GM21737 (cell line): ENCODE results near the gene SLC34A1.
"Not testable (repeated sequence)": the region's sequence is repeated elsewhere in the genome, so short reads cannot be mapped to it uniquely, and the experiment has no call there.

Experiments
- ATAC-seq: cut with Tn5 transposase; IDR thresholded peaks from one replicate; pipeline ENCODE4 v1.9.1; 2021; ENCODE audit warnings: mild to moderate bottlenecking, moderate library complexity; ENCODE audit not compliant: unreplicated experiment

The SLC34A1 gene

DNA sequence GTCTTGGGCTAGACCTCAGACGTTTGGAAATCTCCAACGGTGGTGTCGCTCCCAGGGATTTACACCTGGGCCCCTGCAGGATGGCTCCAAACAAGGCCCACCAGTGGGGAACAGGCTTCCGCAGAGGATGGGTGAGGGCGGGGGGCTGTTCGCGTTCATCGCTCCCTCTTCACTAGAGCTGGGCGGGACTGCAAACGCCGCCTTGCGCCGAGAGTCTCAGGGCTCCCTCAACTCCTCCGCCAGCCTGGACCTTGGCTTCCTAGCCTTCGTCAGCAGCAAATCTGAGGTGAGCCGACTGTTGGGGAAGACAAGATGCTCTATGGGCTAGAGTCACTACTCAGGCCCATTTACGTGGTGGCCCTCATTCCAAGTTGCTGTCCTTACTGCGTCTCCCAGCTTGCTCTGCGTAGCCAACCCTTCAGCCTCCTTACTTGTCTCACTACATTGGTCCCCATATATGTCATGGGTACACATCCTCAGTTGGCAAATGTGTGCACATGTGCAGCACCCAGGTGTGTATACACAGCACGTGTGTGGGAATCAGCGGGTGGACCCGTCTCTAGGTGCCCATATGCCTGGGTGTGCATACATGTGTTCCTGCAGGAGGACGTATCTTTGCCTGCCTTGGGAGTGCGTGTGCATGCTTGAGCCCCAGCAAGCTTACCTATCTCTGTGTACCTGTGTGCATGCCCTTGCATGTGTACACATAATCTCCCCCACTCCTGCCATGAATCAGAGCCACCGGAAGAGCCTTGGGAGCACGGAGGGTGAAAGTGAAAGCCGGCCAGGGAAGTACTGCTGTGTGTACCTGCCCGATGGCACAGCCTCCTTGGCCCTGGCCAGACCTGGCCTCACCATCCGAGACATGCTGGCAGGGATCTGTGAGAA is 16.0 kb upstream of the SLC34A1 start:
- no peak for ATAC-seq

DNA sequence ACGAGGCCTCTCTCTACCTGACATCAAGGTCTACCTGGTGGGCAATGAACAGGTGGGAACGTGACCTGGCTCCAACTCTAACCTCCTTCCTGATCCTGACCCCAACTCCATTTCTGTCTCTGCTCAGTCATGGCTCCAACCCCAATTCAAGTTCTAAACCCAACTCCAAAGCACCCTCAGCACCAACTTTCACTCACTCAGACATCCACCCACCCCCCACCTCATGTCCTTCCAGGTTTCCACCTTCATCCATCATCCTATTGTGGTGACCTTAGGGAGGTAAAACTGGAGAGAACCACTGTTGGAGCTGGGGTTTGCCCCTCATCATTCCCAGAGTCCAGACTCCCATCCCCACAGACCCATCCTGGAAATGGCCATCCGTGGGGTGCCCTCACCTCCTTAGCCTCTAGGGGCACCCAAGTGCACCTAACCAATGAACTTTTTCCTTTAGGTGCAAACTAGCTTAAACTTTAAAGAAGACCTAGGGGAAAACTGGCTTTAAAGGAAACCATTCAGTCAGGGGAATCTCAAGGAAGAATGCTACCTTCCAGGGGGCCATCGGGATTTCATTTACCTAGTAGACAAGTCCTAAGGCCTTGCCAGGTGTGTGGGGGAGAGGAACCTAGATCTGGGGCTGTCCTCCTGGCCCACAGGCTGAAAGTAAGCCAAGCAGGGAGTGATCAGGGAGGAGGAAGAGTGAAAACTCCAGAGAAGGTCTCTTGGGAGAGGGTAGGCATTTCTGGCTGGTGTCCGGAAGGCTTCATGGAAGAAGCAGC is 15.2 kb upstream of the SLC34A1 start:
- no peak for ATAC-seq

DNA sequence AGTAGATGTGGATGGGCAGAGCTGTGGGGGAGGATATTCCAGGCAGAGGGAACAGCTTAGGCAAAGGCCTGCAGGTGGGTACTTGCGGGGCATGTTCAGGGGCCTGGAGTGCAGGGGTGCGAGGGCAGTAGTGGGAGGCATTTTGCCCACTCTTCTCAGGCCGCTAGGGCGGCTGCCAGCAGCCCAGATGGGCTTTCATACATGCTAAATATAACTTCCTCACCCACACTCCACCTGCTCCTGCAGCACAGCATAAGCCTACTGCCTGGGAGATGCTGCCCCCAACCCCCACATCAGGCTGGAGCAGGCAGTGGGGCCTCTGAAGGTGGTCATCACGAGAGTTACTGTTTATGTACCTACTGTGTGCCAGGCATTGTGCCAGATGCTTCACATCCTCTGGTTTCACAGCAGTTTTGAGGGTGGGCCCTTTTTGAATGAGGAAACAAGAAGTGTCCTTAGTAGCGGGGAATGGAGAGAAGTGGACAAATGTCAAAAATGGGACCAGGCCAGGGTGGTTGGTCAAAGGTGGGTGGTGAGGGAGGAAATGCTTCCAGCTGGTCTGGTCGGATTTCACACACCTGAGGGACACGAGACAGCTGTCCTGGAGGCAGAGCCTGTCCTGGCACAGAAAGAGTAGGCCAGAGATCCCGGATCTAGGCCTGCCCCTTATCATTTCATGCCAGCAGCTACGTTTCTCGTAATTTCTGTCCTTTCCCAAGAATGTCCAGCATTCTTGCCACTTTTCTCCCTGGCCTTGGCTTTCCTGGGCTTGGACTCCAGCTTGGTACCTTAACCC is 14.4 kb upstream of the SLC34A1 start:
- ATAC-seq: no peak

DNA sequence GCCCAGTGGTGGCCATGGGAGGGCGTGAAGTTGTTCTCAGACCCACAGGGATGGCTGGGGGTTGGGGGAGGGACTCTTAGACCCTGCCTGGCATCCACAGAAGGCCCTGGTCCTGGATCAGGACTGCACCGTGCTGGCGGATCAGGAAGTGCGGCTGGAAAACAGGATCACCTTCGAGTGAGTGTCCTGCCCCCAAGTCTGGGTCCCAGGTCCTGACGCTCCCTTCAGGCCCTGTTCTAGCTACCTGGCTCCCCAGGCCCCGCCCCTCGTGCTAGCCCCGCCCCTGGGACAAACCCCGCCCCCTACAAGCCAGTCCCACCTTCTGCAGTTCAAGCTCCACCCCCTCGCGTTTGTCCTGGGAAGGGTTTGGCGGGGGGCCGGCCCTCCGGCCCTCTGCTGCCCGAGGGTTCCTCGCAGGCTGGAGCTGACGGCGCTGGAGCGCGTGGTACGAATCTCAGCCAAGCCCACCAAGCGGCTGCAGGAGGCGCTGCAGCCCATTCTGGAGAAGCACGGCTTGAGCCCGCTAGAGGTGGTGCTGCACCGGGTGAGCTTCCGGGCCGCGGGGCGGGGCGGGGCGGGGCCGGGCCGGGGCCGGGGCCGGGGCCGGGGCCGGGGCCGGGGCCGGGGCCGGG is 13.6 kb upstream of the SLC34A1 start:
- no peak for ATAC-seq

DNA sequence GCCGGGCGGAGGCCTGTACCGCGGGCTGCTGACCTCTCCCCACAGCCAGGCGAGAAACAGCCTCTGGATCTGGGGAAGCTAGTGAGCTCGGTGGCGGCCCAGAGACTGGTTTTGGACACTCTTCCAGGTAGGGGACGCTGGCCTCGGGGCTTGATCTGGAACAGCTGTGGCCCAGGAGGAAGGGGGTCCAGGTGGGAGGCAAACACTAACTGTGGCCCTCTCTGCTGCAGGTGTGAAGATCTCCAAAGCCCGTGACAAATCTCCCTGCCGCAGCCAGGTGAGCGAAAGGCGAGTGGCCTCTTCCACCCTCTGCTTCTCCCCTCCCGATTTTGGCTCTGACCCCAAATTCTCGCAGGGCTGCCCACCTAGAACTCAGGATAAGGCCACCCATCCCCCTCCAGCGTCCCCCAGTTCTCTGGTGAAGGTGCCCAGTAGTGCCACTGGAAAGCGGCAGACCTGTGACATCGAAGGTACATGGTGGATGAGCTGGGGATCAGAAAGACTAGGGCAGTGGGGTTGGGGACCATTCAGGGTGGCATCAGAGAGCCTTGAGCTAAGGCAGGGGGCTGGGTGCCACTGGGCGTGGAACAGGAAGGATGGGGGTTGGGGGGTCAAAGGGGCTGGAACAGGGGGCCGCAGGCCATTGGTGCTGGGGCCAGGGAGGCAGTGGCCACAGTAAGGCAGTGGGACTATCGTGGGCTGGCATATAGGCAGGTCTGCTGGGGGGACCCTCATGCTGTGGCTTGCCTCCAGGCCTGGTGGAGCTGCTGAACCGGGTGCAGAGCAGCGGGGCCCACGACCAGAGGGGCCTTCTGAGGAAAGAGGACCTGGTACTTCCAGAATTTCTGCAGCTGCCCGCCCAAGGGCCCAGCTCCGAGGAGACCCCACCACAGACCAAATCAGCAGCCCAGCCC is 12.9 kb upstream of the SLC34A1 start:
- ATAC-seq: no peak

DNA sequence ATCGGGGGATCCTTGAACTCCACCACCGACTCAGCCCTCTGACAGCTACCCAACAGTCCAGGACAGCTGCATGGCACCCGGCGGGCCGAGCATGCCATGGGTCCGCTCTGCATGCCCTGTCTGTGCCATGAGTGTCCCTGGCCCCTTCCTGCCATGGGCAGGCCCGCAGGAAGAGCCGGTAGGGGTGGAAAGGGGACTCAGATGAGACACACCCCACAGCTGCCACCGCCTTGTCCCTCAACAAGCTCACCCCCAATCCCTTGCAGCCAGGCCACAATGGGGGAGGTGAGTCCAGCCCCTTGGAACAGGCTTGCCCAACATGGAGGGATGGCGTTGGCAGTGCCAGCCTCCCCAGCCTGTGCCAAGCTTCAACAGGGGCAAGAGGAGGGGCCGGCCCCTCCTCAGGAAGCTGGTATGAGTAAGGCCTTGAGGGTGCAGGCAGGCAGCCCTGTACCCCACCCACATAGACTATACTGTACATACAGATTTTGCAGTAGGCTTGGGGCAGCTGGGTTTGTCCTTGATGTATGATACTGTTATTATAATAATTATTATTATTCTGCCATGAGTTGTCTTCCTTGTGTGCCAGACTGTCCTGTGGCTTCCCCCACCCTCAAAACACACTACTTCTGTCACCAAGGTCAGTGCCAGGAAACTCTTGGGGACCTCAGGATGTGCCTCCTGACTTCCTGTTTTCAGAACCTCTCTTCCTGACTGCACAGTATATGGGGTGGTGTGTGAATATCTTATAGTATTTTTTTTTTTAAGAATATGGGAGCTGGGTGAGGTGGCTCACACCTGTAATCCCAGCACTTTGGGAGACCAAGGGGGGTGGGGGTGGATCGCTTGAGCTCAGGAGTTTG is 12.0 kb upstream of the SLC34A1 start:
- ATAC-seq: no peak

DNA sequence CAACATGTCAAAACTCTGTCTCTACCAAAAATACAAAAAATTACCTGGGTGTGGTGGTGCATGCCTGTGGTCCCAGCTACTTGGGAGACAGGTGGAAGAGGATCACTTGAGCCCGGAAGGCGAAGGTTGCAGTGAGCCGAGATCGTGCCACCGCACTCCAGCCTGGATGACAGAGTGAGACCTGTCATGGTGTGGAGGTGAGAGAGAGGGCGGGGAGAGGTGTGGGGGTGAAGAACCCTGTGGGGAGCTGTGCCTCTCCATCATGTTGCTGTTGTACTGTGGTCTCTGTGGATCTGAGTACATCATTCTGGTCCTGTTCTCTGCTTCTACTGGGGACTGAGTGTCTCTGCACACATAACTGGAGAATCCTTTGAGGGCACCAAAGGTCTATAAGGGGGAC is 11.3 kb upstream of the SLC34A1 start:
- no peak for ATAC-seq

DNA sequence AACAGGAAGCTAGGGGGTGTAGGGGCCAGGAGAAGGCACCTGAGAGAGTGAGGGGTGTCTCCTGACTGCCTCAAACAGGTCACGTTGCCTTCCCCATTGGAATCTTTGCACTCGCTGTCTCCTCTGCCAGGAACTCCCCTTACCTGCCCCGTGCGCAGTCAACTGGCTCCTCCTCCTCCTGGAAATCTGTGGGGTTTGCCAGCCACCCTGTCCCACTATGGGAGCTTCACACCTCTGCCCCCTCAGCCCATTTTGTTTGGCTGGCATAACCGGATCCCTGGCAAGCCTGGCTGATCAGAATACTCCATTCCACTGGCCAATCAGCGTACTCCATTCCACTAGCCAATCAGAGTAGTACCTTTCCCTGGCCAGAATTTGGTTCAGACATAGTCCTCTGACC is 10.4 kb upstream of the SLC34A1 start:
- no peak for ATAC-seq

DNA sequence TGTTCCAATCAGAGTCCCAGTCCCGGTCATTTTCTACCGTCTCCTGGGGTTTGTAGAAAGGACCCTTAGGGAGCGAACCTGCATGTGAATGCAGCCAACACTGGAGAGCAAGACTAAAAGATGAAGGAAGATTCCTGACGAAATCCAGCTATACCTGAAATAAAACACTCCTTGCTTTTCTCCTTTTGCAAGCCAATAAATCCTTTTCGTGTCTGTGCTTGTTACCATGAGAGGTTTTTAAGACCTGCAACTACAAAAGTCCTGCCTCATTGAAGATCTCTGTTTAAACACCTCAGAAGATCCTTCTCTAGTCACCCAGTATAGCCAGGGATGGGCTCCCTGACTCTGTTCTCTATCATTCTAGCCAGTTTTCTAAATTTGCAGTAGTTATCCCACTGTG is 10.0 kb upstream of the SLC34A1 start:
- no peak for ATAC-seq

DNA sequence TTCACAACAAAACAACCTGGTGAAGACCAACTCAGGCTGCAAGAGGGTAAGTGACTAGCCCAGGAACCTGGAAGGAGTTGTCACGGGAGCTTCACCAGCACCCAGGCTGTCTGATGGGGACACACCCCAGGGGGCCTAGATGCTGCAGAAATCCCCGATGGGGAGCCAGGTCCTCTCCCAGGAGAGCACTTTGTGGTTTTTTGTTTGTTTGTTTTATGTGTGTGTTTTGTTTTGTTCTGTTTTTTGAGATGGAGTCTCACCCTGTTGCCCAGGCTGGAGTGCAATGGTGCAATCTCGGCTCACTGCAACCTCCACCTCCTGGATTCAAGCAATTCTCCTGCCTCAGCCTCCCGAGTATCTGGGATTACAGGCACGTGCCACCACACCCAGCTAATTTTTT is 8.7 kb upstream of the SLC34A1 start:
- ATAC-seq: not testable (repeated sequence)

DNA sequence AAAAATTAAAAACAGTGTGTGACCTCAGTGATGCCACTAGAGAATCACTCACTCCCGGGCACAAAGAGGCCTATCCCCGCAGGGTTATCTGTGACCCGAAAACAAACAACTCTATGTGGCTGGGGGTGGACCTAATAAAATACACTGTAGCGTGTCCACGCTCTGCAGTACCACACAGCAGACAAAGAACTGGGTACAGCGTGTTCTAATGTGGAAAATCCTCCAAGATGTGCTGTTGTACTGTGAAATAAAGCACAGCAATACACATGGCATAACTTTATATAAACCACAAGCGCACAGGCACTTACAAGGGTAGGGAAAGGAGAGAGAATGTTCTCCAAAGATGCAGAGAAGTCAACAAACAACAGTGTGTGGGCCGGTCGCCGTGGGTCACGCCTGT is 8.1 kb upstream of the SLC34A1 start:
- ATAC-seq: no peak

DNA sequence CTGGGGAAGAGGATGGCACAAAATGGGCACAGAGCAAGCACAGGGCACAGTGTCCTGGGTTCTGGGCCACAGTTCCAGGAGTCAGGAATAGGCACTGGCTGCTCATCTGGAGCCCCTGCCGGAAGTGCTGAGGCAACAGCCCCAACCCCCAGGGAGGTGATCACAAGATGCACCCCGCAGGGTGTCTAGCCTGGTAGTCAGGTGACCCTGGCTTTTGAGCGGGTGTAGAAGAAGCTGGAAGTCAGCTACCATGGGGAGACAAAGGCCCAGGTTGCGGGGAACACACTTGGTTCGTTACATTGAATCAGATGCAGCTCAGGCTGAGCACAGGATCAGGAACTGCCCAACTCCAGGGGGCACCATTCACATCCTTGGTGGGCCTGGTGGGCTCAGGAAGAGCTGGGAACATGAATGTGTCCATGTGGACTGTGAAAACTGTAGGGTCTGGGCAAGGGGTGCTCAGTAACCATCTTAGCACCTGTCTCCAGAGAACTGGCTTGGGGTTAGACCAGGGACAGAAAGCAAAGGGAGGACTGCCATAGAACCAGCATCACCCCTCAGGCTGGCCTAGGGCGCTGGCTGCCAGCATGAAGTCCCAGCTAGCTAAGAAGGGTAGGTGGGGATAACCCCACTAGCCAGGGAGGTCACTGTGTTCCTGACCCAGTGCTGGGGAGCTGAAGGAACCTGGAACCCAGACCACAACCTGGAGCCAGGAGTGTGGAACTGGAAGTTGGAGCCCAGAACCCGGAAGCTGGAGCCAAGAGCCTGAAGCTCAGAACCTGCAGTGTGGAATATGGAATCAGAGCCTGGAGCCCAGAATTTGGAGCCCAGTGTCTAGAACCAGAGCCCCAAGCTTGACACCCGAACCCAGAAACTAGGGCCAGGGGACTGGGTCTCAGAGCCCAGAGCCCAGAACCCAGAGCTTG is 6.1 kb upstream of the SLC34A1 start:
- ATAC-seq: no peak

DNA sequence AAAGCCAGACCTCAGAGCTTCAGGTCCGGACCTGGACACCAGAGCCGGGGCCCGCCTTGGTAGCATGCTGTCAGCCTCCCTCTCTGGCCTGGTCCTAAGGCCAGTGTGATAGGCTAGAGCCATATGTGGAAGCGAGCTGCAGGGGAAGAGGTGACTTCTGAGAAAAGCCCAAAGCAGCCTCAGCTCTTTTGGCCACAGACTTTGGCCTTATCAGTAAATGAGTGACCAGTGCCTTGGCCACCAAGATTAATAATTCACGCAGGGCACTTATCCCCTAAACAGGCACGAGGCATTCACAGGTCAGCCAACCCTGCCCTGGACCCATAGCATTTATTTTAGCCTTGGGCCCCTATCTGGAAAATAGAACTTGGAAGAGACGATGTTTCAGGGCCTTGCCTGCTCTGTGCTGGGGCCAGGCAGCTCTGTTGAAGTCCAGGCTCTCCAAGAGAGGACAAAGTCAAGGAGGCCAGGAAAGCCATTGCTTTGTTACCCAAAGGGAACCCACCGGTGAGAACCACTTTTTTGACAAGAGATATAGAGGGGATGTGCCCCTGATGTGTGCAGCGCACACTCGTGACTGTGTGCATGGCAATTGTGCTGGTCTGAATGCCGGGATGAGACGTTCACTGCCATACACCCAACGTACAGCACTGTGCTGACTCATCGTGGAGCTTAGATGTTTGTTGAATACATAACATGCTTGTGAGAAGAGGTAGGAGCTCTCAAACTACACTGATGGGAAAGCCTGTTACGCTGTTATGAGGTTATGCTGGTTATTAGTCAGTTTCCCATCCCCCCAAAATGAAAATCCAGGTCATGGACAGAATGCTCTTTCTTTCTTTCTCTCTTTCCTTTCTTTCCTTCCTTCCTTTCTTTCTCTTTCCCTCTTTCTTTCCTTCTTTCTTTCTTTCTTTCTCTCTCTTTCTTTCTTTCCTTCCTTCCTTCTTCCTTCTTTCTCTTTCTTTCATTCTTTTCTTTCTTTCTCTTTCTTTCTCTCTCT is 5.0 kb upstream of the SLC34A1 start:
- no peak for ATAC-seq

DNA sequence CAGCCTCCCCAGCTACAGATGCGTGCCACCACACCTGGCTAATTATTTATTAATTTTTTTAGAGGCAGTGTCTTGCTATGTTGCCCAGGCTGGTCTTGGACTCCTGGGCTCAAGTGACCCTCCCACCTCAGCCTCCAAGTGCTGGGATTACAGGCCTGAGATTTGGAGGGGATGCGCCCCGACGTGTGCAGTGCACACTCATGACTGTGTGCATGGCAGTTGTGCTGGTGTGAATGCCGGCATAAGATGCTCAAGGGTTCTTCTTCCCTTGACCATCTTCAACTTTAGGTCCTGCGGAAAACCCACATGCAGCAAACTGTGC is 3.5 kb upstream of the SLC34A1 start:
- no peak for ATAC-seq

DNA sequence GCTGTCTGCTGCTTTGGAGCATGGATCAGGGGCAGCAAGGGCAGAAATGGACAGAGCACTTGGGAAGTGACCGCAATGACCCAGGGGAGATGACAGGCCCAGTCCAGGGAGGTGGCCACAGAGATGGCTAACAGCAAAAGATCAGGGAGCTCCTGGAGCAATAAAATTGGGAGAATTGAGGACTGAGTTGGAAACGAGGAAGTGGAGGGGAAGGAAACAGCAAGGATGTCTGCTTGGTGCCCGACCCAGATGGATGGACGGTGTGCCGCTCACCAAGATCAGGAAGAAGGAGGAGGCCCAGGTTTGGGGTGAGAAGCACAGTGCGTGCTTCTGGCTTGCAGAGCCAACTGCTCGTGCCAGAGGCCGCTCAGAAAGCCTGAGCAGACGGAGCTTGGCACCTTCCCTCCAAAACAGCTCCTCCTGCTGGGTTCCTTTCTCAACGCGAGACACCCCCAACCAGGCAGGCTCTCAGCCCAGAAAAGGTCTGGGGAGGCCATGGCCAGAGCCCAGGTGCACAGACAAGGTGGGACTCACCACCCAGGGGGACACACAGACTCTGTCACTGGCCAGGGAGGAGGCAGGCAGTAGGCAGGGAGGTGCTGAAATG is 1.7 kb upstream of the SLC34A1 start:
- no peak for ATAC-seq

DNA sequence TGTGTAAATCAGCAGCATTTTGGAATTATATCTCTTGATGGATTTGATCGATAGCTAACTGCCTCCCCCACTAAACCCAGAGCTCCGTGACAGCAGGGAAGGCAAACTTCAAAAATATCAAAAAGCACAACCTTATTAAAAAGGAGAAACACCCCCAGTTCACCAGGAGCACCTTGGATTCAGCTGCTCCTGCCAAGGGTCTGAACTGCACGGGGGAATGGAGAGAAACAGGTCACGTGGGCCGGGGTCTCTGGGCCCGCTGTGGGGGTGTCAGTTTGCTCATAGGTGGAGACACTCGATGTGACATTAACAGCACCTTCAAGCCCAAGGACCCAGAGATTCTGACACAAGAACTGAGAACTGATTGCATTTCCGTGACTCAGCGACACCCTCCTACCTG is 1.1 kb upstream of the SLC34A1 start:
- no peak for ATAC-seq
